AG04449 (cell line): ENCODE results near the gene CSTF2T.

ENCODE experiments used
- CTCF ChIA-PET: fragments of 350-600 bp; formaldehyde crosslinking; extraction: SDS; loops from one replicate; lab custom pipeline; 2021; ENCODE audit warnings: antibody characterized with exemption; lab: Yijun Ruan, JAX
- POLR2A ChIA-PET: fragments of 400-600, 350-600 bp; formaldehyde crosslinking; extraction: SDS; loops from one replicate; lab custom pipeline; 2020; ENCODE audit warnings: antibody characterized with exemption, inconsistent platforms; lab: Yijun Ruan, JAX
- DNase-seq: peaks from one replicate; pipeline ENCODE4 v3.0.0-alpha.2; 2010; ENCODE audit warnings: low read depth, low spot score
- H3K4me3 ChIP-seq: 2 replicates; pipeline ENCODE4 v1.5.1; 2011; ENCODE audit warnings: low read depth, mild to moderate bottlenecking, control low read depth, low read length
- TF ChIP-seq, protein P1 (sequence below): IDR thresholded peaks from one replicate; pipeline ENCODE4 v1.5.1; 2011; ENCODE audit warnings: mild to moderate bottlenecking, moderate library complexity, low read length, control low read depth, inconsistent platforms; ENCODE audit not compliant: insufficient read depth; ENCODE audit errors: missing control alignments

Gene CSTF2T

GRCh38 chr10:51649064-51649463, 50.3 kb downstream of the CSTF2T start:
- TF ChIP-seq, protein P1, sequence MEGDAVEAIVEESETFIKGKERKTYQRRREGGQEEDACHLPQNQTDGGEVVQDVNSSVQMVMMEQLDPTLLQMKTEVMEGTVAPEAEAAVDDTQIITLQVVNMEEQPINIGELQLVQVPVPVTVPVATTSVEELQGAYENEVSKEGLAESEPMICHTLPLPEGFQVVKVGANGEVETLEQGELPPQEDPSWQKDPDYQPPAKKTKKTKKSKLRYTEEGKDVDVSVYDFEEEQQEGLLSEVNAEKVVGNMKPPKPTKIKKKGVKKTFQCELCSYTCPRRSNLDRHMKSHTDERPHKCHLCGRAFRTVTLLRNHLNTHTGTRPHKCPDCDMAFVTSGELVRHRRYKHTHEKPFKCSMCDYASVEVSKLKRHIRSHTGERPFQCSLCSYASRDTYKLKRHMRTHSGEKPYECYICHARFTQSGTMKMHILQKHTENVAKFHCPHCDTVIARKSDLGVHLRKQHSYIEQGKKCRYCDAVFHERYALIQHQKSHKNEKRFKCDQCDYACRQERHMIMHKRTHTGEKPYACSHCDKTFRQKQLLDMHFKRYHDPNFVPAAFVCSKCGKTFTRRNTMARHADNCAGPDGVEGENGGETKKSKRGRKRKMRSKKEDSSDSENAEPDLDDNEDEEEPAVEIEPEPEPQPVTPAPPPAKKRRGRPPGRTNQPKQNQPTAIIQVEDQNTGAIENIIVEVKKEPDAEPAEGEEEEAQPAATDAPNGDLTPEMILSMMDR: no peak
- ChIA-PET CTCF (no interaction called here), POLR2A (no interaction called here)
- no peak overlapping the region for H3K4me3 ChIP-seq
- DNase-seq: no peak
